HG03060 (cell line): Measurements from ENCODE around the gene ANKFN1.

Experiments used
- ATAC-seq: cut with Tn5 transposase; IDR thresholded peaks from one replicate; pipeline ENCODE4 v1.9.1; 2021; ENCODE audit warnings: low read depth, moderate number of reproducible peaks; ENCODE audit not compliant: unreplicated experiment

Gene ANKFN1

GRCh38 chr17:56432443-56432842 is 279.2 kb downstream of the ANKFN1 start:
- no peak for ATAC-seq

- no peak for ATAC-seq
These were observed 281.3 kb downstream of the ANKFN1 start for GRCh38 chr17:56434610-56435009.

- ATAC-seq, result no peak
These were observed 282.9 kb downstream of the ANKFN1 start for GRCh38 chr17:56436142-56436541.

DNA sequence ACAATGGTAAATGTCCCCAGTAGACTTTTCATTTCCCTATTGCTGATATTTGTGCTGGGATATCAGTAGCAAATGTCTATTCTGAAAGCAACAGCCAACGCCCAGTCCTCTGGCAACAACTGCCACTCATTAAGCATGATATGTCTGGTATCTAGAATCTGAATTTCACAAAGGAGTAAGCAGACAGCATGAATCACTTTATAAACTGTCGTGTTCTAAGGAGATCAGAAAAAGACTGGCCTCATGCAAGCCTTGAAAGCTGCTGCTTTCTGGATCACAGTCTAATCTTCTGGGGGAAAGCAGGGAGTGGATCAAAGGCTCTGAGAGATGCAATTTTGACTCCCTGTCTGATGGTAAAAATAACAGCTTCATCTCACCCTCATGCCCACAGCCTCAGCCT is 287.1 kb downstream of the ANKFN1 start:
- no peak for ATAC-seq

- no peak for ATAC-seq
These were observed 288.0 kb downstream of the ANKFN1 start for GRCh38 chr17:56441308-56441707.

- ATAC-seq, result no peak
These were observed 292.6 kb downstream of the ANKFN1 start for GRCh38 chr17:56445692-56446411.

DNA sequence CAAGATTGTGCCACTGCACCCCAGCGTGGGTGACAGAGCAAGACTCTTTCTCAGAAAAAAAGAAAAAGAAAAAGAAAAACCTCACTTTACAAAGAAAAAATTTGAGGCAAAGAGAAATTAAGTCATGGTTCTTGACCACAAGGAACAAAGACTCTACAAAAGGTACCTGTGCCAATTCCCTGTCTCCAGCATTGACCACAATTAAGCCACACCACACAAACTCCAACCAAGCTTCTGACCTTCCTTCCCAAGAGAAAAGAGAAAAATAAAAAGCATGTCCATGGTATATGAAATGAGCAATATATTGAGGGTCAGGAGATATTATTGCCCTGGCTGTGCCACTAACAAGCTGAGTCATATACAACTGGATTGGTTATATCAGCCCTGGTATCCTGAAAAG is 293.9 kb downstream of the ANKFN1 start:
- ATAC-seq, result no peak

DNA sequence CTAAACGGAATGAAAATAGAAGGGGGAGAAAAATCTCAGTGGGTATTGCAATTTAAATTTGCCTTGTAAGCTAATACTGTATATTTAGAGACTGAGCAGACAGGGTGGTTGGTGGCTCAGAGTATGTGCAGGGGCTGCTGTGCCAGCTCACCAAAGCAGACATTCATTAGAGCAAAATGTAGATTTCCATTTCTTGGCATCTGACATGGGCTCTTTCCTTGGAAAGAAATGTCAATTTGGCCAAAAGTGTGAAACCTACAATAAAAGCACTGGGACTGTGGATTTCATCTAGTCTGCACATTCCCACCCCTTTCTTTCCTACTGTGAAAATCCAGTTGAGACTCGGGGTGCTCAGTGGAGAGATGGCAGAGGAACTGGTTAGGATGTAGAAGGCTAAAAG is 295.1 kb downstream of the ANKFN1 start:
- no peak for ATAC-seq

DNA sequence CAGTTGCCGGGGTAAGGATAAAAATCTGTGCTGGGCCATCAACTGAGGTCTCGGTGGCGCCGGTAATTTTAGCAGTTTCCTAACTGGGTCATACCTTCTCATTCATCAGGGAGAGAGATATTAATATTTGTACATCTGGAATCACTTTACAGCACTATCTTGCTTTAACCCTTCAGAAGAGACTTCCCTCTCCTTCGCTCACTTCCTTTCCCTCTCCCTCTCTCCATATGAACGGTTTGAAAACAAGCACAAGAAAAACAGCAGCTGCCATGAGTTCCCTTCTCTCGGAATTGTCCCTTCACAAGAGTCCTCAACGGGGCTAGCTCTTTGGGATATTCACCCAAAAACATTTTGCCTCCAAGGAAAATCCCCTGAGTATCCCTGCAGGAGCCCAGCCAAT is 295.9 kb downstream of the ANKFN1 start:
- ATAC-seq, result no peak

GRCh38 chr17:56451629-56452028 is 298.4 kb downstream of the ANKFN1 start:
- ATAC-seq, result no peak

DNA sequence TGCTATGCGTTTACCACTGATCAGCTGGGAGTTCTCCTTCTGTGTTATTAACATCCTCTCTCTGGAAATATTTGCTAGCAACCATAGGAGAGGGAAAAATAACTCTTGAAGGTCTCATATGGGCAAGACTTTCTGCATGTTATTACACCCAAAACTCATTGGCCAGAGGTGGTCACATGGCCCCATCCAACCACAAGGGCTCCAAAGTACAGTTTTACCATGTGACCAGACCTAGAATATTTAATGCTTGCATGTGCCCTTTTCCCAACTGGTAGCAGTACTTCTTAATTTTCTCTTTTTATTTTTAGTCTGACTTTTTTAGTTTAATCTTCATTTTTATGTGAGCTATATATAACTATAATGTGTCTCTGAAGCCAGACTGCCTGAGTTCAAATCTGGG is 299.2 kb downstream of the ANKFN1 start:
- no peak for ATAC-seq

DNA sequence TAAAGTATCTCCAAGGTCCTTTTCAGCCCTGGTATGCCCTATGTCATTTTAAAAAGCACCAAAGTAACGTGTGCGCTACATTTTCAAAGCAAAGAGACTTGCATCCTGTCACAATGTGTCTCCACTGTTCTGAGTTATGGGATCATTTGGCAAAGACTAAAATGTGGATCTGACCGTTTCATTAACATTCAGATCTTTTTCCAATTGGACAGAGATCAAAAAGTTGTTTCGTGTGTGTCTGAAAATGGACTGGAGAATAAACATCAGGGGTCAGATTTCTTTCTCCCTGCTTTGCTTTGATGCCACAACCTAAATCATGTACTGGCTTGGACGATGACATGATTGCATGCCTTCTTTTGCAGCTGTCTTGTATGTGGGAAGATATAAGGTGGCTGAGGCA is 304.2 kb downstream of the ANKFN1 start:
- ATAC-seq, result no peak

DNA sequence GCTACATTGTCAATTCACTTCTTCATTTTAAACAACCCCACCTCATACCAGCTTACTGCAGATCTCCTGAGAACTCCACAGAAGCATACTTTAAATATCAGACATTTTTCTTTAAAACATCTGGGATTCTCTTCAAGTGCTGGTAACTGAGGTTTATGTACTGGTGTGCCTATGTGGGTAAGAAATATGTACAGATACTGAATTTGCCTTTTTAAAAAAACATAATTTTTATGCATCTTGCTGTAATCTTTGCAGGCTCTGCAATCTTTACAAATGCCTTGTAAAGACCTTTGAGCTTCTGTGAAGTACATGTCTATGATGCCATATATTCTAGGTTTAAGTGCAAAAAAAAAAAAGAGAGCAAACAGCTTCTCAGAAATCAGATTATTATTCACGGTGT is 312.6 kb downstream of the ANKFN1 start:
- no peak for ATAC-seq

DNA sequence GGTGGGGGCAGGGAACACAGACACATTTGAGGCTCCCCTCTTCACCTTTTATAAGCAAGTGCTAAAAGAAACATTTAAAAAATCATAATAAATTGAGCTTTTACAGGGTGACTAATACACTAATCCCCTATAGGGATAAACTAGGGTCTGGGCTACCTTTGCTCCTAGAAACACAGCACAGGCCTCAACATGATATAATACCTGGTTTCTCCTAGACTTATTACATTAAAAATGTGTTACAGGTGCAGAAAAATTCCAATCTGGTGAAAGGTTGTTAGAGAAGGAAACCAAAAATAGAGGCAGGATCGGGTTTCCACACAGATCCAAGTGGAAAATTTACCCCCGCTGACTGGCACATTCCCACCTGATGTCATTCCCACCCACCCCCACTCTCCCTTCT is 315.6 kb downstream of the ANKFN1 start:
- no peak for ATAC-seq

- ATAC-seq, result no peak
These were observed 318.4 kb downstream of the ANKFN1 start for GRCh38 chr17:56471696-56472095.

DNA sequence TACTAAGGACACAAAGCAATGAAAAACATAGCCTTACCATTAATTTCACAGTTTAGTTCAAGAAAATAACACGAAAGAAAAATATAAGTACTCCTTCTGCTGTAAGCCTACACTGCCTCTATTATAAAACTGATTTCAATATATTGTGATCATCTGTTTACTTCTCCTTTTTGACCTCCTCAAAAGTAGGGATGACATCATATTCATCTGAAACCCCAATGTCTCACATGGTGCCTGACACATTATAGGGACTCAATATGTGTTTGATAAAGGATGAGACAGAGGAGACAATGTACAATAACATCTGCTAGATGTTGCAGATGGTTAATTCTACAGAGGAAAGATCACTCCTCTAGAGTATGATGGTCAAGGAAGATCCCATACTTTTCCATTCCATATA is 321.8 kb downstream of the ANKFN1 start:
- no peak for ATAC-seq

GRCh38 chr17:56478836-56479447 is 325.7 kb downstream of the ANKFN1 start:
- no peak for ATAC-seq

DNA sequence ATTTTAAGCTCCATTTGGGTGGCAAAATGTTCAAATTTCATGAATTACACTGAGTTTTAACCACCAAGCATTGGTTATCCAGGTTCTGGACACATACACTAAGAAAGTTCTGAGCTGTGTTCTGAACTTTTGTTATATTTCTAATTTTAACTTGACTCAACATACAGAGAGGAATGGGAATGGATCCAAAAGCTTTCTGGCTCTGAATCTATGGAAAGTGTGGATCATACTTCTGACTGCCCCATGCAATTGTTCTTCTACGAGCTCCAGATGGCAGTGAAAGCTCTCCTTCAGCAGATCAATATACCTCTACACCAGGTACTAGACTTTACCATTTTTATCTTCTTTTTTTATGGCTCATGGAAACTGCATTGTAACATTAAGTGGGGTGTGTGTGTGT is 327.2 kb downstream of the ANKFN1 start:
- no peak for ATAC-seq

DNA sequence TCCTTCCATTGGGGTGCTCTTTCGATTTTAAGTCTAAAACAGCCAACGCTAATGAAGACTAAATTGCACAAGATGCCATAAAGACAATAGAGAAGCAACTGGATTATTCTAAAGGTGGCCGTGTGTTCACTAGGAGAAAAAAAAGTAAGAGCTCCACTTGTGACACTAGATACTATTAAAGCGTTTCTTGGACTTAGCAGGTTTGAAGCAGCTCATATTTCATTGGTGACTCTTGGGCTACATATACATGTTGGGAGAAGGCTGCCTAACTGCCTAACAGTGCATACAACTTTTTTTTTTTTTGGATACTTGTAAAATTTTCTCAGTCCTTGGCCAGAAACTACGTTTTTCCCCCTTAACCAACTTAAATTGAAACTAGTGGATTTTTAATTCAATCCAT is 328.4 kb downstream of the ANKFN1 start:
- no peak for ATAC-seq

DNA sequence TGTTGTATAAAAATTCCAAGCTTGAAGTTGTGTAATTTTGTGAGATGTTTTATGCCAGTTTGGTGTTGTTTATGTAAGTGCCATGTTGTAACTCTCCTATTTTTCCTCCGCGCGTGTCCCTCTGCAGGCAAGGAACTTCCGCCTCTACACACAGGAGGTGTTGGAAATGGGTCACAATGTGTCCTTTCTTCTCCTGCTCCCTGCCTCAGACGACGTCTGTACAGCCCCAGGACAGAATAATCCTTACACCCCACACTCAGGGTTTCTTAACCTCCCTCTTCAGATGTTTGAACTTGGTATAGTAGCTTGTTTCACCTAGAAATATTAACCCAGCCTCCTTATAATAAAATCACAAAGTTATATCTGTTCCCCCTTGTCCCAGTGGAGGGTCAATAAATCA is 329.0 kb downstream of the ANKFN1 start:
- ATAC-seq, result no peak

DNA sequence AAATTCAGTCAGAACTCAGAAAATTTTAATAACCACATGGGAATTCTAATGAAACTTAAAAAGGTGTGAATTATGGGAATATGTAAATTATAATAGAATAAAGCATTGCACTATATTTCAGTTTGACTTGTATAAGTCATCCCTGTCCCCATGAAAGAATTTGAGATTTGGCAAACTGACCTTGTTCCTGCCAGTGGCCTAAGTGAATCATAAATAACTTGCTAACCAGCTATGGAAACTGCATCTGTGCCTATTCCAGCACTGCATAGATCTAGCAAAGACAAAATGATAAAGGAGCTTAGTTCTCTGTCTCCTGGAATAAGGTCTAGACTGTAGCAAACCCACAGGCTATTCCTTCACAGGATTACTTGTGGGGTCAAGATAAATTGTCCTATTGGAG is 333.5 kb downstream of the ANKFN1 start:
- ATAC-seq, result no peak

DNA sequence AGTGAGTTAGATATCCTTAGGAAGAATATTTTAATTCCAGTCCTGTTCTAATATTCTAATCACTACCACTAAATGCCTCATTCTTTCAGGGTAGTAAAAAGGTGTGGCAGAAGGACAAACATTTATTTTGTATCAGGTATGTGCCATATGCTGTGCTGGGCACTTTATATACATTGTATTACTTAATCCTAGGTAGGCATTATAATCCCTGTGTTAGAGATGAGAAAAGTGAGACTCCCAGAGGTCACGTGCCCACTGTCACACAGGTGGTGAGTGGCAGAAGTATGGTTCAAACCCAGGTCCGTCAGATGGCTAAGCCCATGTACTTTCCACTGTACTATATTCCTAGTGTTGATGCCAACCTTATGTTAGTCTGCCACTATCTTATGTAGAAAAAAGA is 335.5 kb downstream of the ANKFN1 start:
- ATAC-seq, result no peak

DNA sequence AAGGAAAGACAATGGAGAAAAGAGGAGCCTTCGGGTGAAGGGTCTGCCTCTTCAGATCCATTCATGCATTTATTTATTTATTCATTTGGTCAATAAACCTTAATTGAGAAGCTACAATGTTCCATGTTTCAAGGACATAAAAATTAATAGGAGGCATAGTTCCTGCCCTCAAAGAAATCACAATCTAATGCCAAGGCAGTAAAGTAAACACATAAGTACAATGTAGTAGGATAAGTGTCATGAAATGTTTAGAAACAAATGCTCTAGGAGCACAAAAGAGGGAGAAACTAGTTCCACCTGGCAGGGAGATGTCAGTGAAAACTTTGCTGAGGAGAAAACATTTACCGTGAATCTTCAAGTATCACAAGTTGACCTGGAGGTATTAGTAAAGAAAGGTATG is 336.7 kb downstream of the ANKFN1 start:
- no peak for ATAC-seq
